IMR-90 (cell line): ENCODE measurements around the gene DBI.

ENCODE experiments used
- CTCF ChIP-seq: conservative IDR thresholded peaks from 2 replicates; pipeline ENCODE4 v1.5.1; 2012; ENCODE audit warnings: mild to moderate bottlenecking, low read depth, low read length, improper control_type of control experiment
- ELK1 ChIP-seq: fragments of 150-350 bp; IDR thresholded peaks from 2 replicates; pipeline ENCODE4 v1.6.1; 2016; ENCODE audit warnings: low read depth, mild to moderate bottlenecking, low read length, moderate library complexity, borderline replicate concordance
- POLR2A ChIP-seq: IDR thresholded peaks from 2 replicates; pipeline ENCODE4 v1.6.1; 2012; ENCODE audit warnings: mild to moderate bottlenecking, low read depth, low read length

- TF ChIP-seq CTCF (no peak), ELK1 (no peak), POLR2A (no peak)
Observed at GRCh38 chr2:119419803-119420508, 53.2 kb downstream of the DBI start.
